ENCODE results near the gene IGFBPL1.

IGFBPL1 gene

DNA sequence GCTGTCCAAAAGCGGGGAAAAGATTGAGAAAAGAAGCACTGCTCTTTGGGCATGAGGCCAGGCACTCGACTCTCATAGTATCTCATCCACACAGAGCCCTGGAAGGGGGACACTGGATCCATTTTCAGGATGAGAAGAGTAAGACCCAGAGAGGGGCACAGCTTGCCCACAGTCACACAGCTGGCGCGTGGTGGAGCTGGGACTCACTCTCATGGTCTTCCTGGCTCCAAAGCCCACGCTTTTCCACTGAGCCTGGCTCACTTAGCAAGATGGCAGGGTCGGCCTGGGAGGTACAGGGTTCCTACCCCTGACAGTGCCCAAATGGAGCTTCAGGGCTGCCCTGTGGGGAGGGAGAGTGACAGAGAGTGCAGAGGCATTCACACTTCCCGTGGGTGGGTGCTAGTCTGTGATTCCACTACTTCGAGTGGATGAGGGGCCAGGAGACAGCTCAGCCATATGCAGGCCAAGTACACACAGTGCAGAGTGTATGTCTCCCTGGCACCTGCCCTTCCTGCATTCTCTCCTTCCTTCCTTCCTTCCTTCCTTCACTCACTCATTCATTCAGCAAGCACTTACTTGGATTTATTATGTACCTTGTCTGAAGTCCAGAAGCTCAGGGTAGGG lies 18.3 kb upstream of the IGFBPL1 start:
- H3K4me2 ChIP-seq (ENCODE audit: low read depth, low read length) = no peak overlapping the region

DNA sequence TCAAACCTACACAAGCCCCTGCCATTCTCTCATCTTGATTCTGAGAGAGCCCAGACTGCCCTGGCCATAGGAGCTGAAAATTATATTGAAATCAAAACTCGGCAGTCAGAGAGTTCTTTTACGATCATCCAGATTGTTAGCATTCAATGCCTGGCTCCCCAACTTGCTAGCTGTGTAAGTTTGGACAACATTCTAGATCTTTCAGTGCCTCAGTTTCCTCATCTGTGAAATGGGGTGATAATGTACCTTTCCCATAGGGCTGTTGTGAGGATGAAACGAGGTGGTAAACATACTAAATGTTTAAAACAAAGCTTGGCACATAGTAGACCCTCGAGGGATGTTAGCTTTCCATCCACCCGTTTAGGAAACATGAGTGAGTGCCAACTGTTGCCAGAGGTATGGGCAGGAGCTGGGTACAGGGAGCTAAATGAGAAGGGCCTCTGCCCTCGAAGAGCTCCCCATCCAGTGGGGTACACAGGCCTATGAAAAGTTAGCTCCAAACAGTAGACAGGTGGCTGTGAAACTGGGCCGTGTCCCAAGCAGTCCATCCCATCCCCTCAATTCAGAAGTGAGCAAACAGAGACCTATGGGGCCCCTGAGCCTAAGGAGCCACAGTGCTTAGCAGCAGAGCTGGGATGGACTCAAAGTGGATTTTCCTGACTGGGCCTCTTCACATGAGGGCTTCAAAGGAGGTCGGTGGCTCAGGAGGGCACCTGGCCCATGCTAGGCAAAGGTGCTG lies 17.3 kb upstream of the IGFBPL1 start:
- Histone ChIP-seq H3K27me3 (replicated peaks; ENCODE audit: insufficient read depth, low read length) (no peaks in the 10 kb centered on the region), H3K4me3 (ENCODE audit: low read length) (no peak overlapping the region), H3K9me2 (replicated peaks; ENCODE audit: insufficient read depth, low read length) (no peaks in the 10 kb centered on the region), H2AFZ (ENCODE audit: low read length) (no peak overlapping the region), H3K27ac (ENCODE audit: low read length) (no peak overlapping the region), H3K4me2 (ENCODE audit: low read depth, low read length) (no peak overlapping the region), H3K36me3 (replicated peaks; ENCODE audit: insufficient read depth, low read length) (no peaks in the 10 kb centered on the region), H3K9ac (ENCODE audit: low read length) (no peak overlapping the region), H4K20me1 (ENCODE audit: insufficient read depth, low read length) (no peaks in the 10 kb centered on the region), H3K79me2 (ENCODE audit: low read length) (no peaks in the 10 kb centered on the region), H3K9me3 (replicated peaks; ENCODE audit: insufficient read depth, low read length) (no peaks in the 10 kb centered on the region), H3F3A (ENCODE audit: insufficient read depth, low read length) (no peaks in the 10 kb centered on the region), H3K4me1 (ENCODE audit: low read length) (no peaks in the 10 kb centered on the region)
- TF ChIP-seq EZH2 (optimal IDR thresholded peaks at IDR 0.05; ENCODE audit: low read depth, low read length) (no peak), EZH2phosphoT487 (IDR thresholded peaks at IDR 0.05; ENCODE audit: low read length) (no peak)
- TF ChIP-seq, protein P1, sequence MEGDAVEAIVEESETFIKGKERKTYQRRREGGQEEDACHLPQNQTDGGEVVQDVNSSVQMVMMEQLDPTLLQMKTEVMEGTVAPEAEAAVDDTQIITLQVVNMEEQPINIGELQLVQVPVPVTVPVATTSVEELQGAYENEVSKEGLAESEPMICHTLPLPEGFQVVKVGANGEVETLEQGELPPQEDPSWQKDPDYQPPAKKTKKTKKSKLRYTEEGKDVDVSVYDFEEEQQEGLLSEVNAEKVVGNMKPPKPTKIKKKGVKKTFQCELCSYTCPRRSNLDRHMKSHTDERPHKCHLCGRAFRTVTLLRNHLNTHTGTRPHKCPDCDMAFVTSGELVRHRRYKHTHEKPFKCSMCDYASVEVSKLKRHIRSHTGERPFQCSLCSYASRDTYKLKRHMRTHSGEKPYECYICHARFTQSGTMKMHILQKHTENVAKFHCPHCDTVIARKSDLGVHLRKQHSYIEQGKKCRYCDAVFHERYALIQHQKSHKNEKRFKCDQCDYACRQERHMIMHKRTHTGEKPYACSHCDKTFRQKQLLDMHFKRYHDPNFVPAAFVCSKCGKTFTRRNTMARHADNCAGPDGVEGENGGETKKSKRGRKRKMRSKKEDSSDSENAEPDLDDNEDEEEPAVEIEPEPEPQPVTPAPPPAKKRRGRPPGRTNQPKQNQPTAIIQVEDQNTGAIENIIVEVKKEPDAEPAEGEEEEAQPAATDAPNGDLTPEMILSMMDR (IDR thresholded peaks at IDR 0.05; ENCODE audit: low read length) = no peak
- DNase-seq = no peak

More for the DNA sequence above, 18.3 kb upstream of the IGFBPL1 start:
- Histone ChIP-seq H3K27me3 (replicated peaks; ENCODE audit: insufficient read depth, low read length) (no peaks in the 10 kb centered on the region), H3K4me3 (ENCODE audit: low read length) (no peak overlapping the region), H3K4me1 (ENCODE audit: low read length) (no peaks in the 10 kb centered on the region), H3K27ac (ENCODE audit: low read length) (no peak overlapping the region), H3K9me2 (replicated peaks; ENCODE audit: insufficient read depth, low read length) (no peaks in the 10 kb centered on the region), H3F3A (ENCODE audit: insufficient read depth, low read length) (no peaks in the 10 kb centered on the region), H2AFZ (ENCODE audit: low read length) (no peak overlapping the region), H3K36me3 (replicated peaks; ENCODE audit: insufficient read depth, low read length) (no peaks in the 10 kb centered on the region), H3K9me3 (replicated peaks; ENCODE audit: insufficient read depth, low read length) (no peaks in the 10 kb centered on the region), H4K20me1 (ENCODE audit: insufficient read depth, low read length) (no peaks in the 10 kb centered on the region), H3K79me2 (ENCODE audit: low read length) (no peaks in the 10 kb centered on the region), H3K9ac (ENCODE audit: low read length) (no peak overlapping the region)
- TF ChIP-seq, protein P1 (IDR thresholded peaks at IDR 0.05; ENCODE audit: low read length) = no peak
- TF ChIP-seq EZH2 (optimal IDR thresholded peaks at IDR 0.05; ENCODE audit: low read depth, low read length) (no peak), EZH2phosphoT487 (IDR thresholded peaks at IDR 0.05; ENCODE audit: low read length) (no peak)
- no peak for DNase-seq

DNA sequence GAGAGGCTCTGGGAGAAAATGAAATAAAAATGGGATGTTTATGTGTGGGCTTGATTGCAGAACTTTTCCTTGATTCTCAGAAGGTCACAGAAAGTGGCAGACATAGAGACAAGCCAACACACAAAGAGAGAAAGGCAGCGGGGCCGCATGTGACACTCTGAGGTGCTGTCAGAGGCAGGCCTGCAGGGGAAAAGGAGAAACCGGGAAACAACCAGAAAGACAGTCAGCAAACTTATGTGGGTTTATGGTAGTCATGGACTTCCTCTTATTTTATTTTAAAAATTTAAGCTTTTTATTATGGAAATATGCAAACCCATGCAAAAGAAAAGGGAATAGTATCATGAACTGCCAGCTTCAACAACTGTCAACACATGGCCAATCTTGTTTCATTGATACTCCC lies 16.3 kb upstream of the IGFBPL1 start:
- Histone ChIP-seq H3K4me1 (ENCODE audit: low read length) (no peaks in the 10 kb centered on the region), H3F3A (ENCODE audit: insufficient read depth, low read length) (no peaks in the 10 kb centered on the region), H3K9me2 (replicated peaks; ENCODE audit: insufficient read depth, low read length) (no peaks in the 10 kb centered on the region), H3K27me3 (replicated peaks; ENCODE audit: insufficient read depth, low read length) (no peaks in the 10 kb centered on the region), H3K4me3 (ENCODE audit: low read length) (no peak overlapping the region), H4K20me1 (ENCODE audit: insufficient read depth, low read length) (no peaks in the 10 kb centered on the region), H2AFZ (ENCODE audit: low read length) (no peak overlapping the region), H3K27ac (ENCODE audit: low read length) (no peak overlapping the region), H3K36me3 (replicated peaks; ENCODE audit: insufficient read depth, low read length) (no peaks in the 10 kb centered on the region), H3K79me2 (ENCODE audit: low read length) (no peaks in the 10 kb centered on the region), H3K4me2 (ENCODE audit: low read depth, low read length) (no peak overlapping the region), H3K9me3 (replicated peaks; ENCODE audit: insufficient read depth, low read length) (no peaks in the 10 kb centered on the region), H3K9ac (ENCODE audit: low read length) (no peak overlapping the region)
- no peak for DNase-seq
- TF ChIP-seq EZH2 (optimal IDR thresholded peaks at IDR 0.05; ENCODE audit: low read depth, low read length) = no peak
- TF ChIP-seq, protein P1 (IDR thresholded peaks at IDR 0.05; ENCODE audit: low read length) = no peak
- TF ChIP-seq EZH2phosphoT487 (IDR thresholded peaks at IDR 0.05; ENCODE audit: low read length) = no peak

Data from MM.1S (cell line).